Measurements from ENCODE around the gene GSE1. TPM values are rescaled to one million over a fixed set of nuclear protein-coding genes. Genes with fewer than 3 reads are reported as not detected.

Gene GSE1
- total RNA-seq, 6 experiments from 2014 or later, result 30.0 to 48.0 (median 38.8) TPM

DNA sequence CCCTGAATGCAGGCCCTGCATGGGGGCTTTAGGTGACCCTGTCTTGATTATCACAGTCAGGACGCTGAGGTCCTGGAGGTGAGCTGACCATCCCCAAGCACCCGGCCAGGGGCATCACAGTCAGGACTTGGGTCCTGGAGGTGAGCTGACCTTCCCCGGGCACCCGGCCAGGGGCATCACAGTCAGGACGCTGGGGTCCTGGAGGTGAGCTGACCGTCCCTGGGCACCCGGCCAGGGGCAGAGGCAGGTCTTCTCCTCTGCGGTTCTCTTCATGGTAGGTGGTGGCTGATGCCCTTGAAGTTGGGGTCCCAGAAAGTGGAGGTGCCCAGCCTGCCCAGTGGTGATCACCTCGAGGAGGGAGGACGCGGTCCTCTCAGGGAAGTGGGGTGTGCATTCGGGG is 36.2 kb upstream of the GSE1 start:
- intact Hi-C loops (cut with DNase I), result no loop called here
- no peaks in the 10 kb centered on the region for H3K9me3 ChIP-seq
- no peaks in the 10 kb centered on the region for H3K36me3 ChIP-seq
- H3K4me3 ChIP-seq, result no peak overlapping the region
- H3K27me3 ChIP-seq, result no peaks in the 10 kb centered on the region
- no peak overlapping the region for H3K27ac ChIP-seq
- H3K4me1 ChIP-seq, result peaks cover 0 to 28% (median 9%) of the 10 kb centered on the region in 4 donors
- TF ChIP-seq, protein P1, sequence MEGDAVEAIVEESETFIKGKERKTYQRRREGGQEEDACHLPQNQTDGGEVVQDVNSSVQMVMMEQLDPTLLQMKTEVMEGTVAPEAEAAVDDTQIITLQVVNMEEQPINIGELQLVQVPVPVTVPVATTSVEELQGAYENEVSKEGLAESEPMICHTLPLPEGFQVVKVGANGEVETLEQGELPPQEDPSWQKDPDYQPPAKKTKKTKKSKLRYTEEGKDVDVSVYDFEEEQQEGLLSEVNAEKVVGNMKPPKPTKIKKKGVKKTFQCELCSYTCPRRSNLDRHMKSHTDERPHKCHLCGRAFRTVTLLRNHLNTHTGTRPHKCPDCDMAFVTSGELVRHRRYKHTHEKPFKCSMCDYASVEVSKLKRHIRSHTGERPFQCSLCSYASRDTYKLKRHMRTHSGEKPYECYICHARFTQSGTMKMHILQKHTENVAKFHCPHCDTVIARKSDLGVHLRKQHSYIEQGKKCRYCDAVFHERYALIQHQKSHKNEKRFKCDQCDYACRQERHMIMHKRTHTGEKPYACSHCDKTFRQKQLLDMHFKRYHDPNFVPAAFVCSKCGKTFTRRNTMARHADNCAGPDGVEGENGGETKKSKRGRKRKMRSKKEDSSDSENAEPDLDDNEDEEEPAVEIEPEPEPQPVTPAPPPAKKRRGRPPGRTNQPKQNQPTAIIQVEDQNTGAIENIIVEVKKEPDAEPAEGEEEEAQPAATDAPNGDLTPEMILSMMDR (IDR thresholded peaks at IDR 0.05), result no peak
- no peak for TF ChIP-seq POLR2A (IDR thresholded peaks at IDR 0.05)
- DNase-seq, result no peak
- no CpG with 5 or more reads among the region's 12 CpGs for WGBS (ENCODE audit: insufficient coverage, low coverage, low lambda C conversion rate, missing lambda C conversion rate)
- ATAC-seq, result peak in 1 of 4 donors; percentile 3

DNA sequence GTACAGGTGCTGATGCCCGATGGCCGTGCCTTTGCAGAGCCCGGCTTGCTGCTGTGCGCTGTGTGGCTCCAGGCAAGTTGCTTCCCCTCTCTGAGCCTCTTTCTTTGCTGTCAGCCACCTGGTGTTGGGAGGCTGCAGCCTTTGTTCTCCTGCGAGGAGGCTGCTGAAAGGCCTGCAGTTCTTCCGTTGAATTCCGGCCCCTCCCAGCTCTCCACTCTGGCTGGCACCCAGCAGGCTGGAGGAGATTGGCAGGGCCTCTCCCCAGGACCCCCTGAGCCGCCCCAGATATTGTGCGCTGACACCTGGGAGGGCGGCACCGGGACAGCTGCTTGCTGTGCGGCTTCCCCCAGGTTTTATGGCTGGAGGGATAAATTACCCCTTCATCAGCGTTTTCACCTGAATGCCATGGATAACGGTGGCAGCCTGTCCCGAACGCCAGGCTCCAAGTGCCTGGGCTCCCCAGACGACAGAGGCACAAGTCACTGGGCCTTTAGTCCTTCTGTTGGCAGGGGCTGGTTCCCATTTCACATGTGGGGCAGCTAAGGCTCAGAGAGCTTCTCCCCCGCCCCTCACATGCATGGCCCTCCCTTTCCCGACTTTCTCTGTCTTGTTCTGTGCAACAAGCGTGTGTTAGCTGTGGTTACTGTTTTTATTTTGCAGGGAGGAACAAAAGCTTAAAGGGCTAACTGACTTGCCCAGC is 35.1 kb upstream of the GSE1 start:
- WGBS (ENCODE audit: insufficient coverage, low coverage, low lambda C conversion rate, missing lambda C conversion rate), result 83% methylated on average over 8 of the region's 20 CpGs
- no peak for DNase-seq
- intact Hi-C loops (cut with DNase I), result no loop called here
- Histone ChIP-seq H3K27me3 (no peaks in the 10 kb centered on the region), H3K9me3 (no peaks in the 10 kb centered on the region), H3K27ac (no peak overlapping the region), H3K4me1 (peaks cover 0 to 28% (median 9%) of the 10 kb centered on the region in 4 donors), H3K36me3 (no peaks in the 10 kb centered on the region), H3K4me3 (no peak overlapping the region)
- TF ChIP-seq, protein P1 (IDR thresholded peaks at IDR 0.05), result no peak
- no peak for TF ChIP-seq POLR2A (IDR thresholded peaks at IDR 0.05)
- no peak for ATAC-seq

DNA sequence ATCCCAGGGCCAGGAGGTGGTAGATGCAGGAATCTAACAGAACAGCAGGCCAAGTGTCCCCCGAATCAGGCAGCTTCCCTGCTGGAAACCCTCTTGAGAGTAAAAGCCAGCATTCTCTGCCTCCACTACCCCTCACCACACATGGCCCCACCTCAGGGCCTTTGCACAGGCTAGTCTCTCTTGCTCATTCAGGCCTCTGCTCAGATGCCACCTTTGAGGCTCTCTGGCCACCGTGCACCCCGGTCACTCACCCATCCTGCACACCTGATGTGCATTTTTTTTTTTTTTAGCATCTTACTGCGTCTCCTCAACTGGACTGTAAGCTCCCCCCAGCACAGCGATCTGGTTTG is 34.5 kb upstream of the GSE1 start:
- no peak for DNase-seq
- intact Hi-C loops (cut with DNase I), result no loop called here
- peaks cover 0 to 28% (median 8%) of the 10 kb centered on the region in 4 donors for H3K4me1 ChIP-seq
- no peak for TF ChIP-seq POLR2A (IDR thresholded peaks at IDR 0.05)
- TF ChIP-seq, protein P1 (IDR thresholded peaks at IDR 0.05), result no peak
- no peaks in the 10 kb centered on the region for H3K27me3 ChIP-seq
- no peak overlapping the region for H3K27ac ChIP-seq
- 87% methylated on average over 5 of the region's 5 CpGs for WGBS (ENCODE audit: insufficient coverage, low coverage, low lambda C conversion rate, missing lambda C conversion rate)
- H3K36me3 ChIP-seq, result no peaks in the 10 kb centered on the region
- no peak for ATAC-seq
- H3K9me3 ChIP-seq, result no peaks in the 10 kb centered on the region
- no peak overlapping the region for H3K4me3 ChIP-seq

DNA sequence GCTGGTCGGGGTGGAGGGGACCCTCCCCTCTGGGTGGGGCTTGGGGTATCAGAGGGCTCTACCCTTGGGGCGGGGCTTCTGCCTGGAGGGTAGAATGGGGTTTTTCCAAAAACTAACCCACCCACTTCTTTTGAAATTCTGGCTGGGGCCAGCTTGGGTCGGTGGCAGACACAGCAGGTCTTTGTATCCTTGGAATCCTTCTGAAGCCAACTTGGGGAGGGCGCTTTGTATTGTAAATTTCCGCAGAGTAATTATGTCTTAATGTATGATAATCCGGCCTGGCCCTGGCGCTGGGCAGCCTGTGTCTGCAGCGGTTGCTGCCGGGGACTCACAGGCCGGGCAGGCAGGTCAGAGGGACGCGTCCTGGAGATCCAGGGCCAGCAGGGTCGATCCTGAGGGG is 33.9 kb upstream of the GSE1 start:
- H3K27ac ChIP-seq, result no peak overlapping the region
- no peak for ATAC-seq
- 80% methylated on average over 5 of the region's 13 CpGs for WGBS (ENCODE audit: insufficient coverage, low coverage, low lambda C conversion rate, missing lambda C conversion rate)

More for the DNA sequence above, 33.9 kb upstream of the GSE1 start:
- DNase-seq, result no peak
- Histone ChIP-seq H3K9me3 (no peaks in the 10 kb centered on the region), H3K27me3 (no peaks in the 10 kb centered on the region), H3K36me3 (no peaks in the 10 kb centered on the region), H3K4me1 (peaks cover 0 to 23% (median 5%) of the 10 kb centered on the region in 4 donors), H3K4me3 (no peak overlapping the region)
- intact Hi-C loops (cut with DNase I), result no loop called here
- TF ChIP-seq POLR2A (IDR thresholded peaks at IDR 0.05), result no peak
- TF ChIP-seq, protein P1 (IDR thresholded peaks at IDR 0.05), result no peak

Measured in right lobe of liver (tissue), 6 donors.